Activated naive CD4-positive, alpha-beta T cell treated with anti-CD3 and anti-CD28 coated beads for 36 hours (primary cell): ENCODE results near the gene MSH5. TPM values are rescaled to one million over a fixed set of nuclear protein-coding genes. Genes with fewer than 3 reads are reported as not detected.
"Not testable (repeated sequence)": the region's sequence is repeated elsewhere in the genome, so short reads cannot be mapped to it uniquely, and the experiment has no call there.

Experiments
- CTCF ChIA-PET: fragments of 350-600 bp; sonication (Branson Sonifier 250); formaldehyde crosslinking; loops from one replicate; lab custom pipeline; 2021; ENCODE audit warnings: antibody characterized with exemption; lab: Charles Lee
- DNase-seq: peaks from one replicate; pipeline ENCODE4 v3.0.0-alpha.2; 2020
- H3K27ac Mint-ChIP-seq: one replicate; pipeline ENCODE4 v1.8.0; 2021; ENCODE audit warnings: mild to moderate bottlenecking, mixed read lengths
- H3K27me3 Mint-ChIP-seq: one replicate; pipeline ENCODE4 v1.8.0; 2021; ENCODE audit warnings: low read depth, mixed read lengths
- H3K36me3 Mint-ChIP-seq: one replicate; pipeline ENCODE4 v1.8.0; 2021; ENCODE audit warnings: low read depth, mixed read lengths
- H3K4me1 Mint-ChIP-seq: one replicate; pipeline ENCODE4 v1.8.0; 2021; ENCODE audit warnings: low read depth, mixed read lengths
- H3K4me3 Mint-ChIP-seq: one replicate; pipeline ENCODE4 v1.8.0; 2021; ENCODE audit warnings: mild to moderate bottlenecking, moderate library complexity, mixed read lengths
- H3K9me3 Mint-ChIP-seq: one replicate; pipeline ENCODE4 v1.8.0; 2021; ENCODE audit warnings: mixed read lengths
- intact Hi-C: fragments of 100-400 bp; cut with micrococcal nuclease; formaldehyde crosslinking; loops from one replicate; pipeline ENCODE4 v1.15.1; 2023
- microRNA-seq: library from miRNA; unstranded; fragments of <30 nt; microRNA quantifications from one replicate; pipeline ENCODE4 v1.2.0, GENCODE V29; 2022; ENCODE audit warnings: borderline microRNAs expressed, borderline replicate concordance
- total RNA-seq, 2 experiments: library from RNA; stranded (reverse); gene quantifications; one replicate each; pipeline ENCODE4 v1.2.3, GENCODE V29; 2021

Gene MSH5
- total RNA-seq, 2 experiments from 2014 or later, result 101 to 105 TPM

GRCh38 chr6:31808599-31808998 lies 68.8 kb downstream of the MSH5 start:
- H3K4me3 Mint-ChIP-seq, H3K27ac Mint-ChIP-seq, DNase-seq, H3K27me3 Mint-ChIP-seq, intact Hi-C loops, H3K36me3 Mint-ChIP-seq, H3K9me3 Mint-ChIP-seq: not testable (repeated sequence)
- peaks cover 37% of the 10 kb centered on the region for H3K4me1 Mint-ChIP-seq
- CTCF ChIA-PET, result interaction anchor here (0.6 kb wide), 1 partner anchor 283 kb away, joined by 3 read pairs; no protein-coding TSS in a partner anchor

DNA sequence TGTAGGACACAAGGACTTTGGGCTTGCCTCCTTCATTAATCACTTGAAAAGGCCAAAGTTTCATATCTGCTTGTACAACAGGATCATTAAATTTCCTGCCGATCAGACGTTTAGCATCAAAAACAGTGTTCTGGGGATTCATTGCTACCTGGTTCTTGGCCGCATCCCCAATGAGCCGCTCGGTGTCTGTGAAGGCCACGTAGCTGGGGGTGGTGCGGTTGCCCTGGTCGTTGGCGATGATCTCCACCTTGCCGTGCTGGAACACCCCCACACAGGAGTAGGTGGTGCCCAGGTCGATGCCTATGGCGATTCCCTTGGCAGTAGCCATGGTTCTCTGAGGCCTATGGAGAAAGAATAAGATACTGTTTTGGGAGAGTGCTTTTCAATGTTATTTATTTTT lies 71.8 kb downstream of the MSH5 start:
- H3K4me3 Mint-ChIP-seq, result no peak overlapping the region
- peak overlapping the region; percentile 35 for H3K27ac Mint-ChIP-seq

More for the DNA sequence above, 71.8 kb downstream of the MSH5 start:
- peaks cover 37% of the 10 kb centered on the region for H3K4me1 Mint-ChIP-seq
- H3K9me3 Mint-ChIP-seq, result no peaks in the 10 kb centered on the region
- DNase-seq, result no peak
- intact Hi-C loops, result loop anchor here (2.0 kb wide), 3 partner anchors 15 to 147 kb away; partner anchors contain the start of genes GPANK1 and HSPA1B
- no peaks in the 10 kb centered on the region for H3K27me3 Mint-ChIP-seq
- H3K36me3 Mint-ChIP-seq, result no peaks in the 10 kb centered on the region
- CTCF ChIA-PET, result interaction anchor here (0.6 to 0.7 kb wide), 4 partner anchors 13 to 261 kb away, joined by 3 to 6 read pairs (median 3); no protein-coding TSS in a partner anchor

Small RNA genes within 50 kb of the gene (microRNA-seq; reads per million reads assigned to microRNA genes)
- not detected for gene MIR4646

Other genes starting within 250 kb of the MSH5 start
- gene MICB, start 241.9 kb upstream of the MSH5 start, total RNA-seq, result 10 to 100 TPM; 21.4 to 22.6 TPM
- not detected for gene MCCD1, start 211.0 kb upstream of the MSH5 start, total RNA-seq
- gene DDX39B, start 198.0 kb upstream of the MSH5 start, total RNA-seq, result 100 to 1,000 TPM; 600 to 624 TPM
- gene ATP6V1G2, start 193.4 kb upstream of the MSH5 start, total RNA-seq, result 1 to 10 TPM; 1.2 to 1.4 TPM
- 10 to 100 TPM; 20.4 to 20.6 TPM for gene NFKBIL1, start 192.4 kb upstream of the MSH5 start, total RNA-seq
- gene LTA, start 167.7 kb upstream of the MSH5 start, total RNA-seq, result 100 to 1,000 TPM; 165 to 173 TPM
- 10 to 100 TPM; 31.6 to 33.2 TPM for gene TNF, start 164.4 kb upstream of the MSH5 start, total RNA-seq
- gene LTB, start 157.6 kb upstream of the MSH5 start, total RNA-seq, result 10 to 100 TPM; 50.5 to 52.3 TPM
- 10 to 100 TPM; 11.5 to 12.5 TPM for gene LST1, start 153.7 kb upstream of the MSH5 start, total RNA-seq
- 1 to 10 TPM; 2.8 TPM for gene NCR3, start 147.0 kb upstream of the MSH5 start, total RNA-seq
- 100 to 1,000 TPM; 120 to 129 TPM for gene AIF1, start 124.8 kb upstream of the MSH5 start, total RNA-seq
- gene PRRC2A, start 119.3 kb upstream of the MSH5 start, total RNA-seq, result 100 to 1,000 TPM; 283 to 304 TPM
- gene BAG6, start 87.3 kb upstream of the MSH5 start, total RNA-seq, result 100 to 1,000 TPM; 286 to 295 TPM
- 1 to 10 TPM; 2.6 to 3.7 TPM for gene APOM, start 84.1 kb upstream of the MSH5 start, total RNA-seq
- 1 to 10 TPM; 8.8 to 9.0 TPM for gene C6orf47, start 79.2 kb upstream of the MSH5 start, total RNA-seq
- gene GPANK1, start 75.0 kb upstream of the MSH5 start, total RNA-seq, result 10 to 100 TPM; 31.2 to 32.4 TPM
- gene CSNK2B, start 73.9 kb upstream of the MSH5 start, total RNA-seq, result 100 to 1,000 TPM; 215 to 219 TPM
- gene LY6G5B, start 70.0 kb upstream of the MSH5 start, total RNA-seq, result 1 to 10 TPM; 6.4 to 6.5 TPM
- gene LY6G5C, start 58.9 kb upstream of the MSH5 start, total RNA-seq, result 1 to 10 TPM in 1 of 2 experiments, under 1 TPM in 1; 0.93 to 1.4 TPM
- 10 to 100 TPM; 19.9 to 22.5 TPM for gene ABHD16A, start 36.7 kb upstream of the MSH5 start, total RNA-seq
- not detected for gene LY6G6F, start 33.1 kb upstream of the MSH5 start, total RNA-seq
- gene LY6G6D, start 24.7 kb upstream of the MSH5 start, total RNA-seq, result not detected
- not detected for gene LY6G6C, start 18.3 kb upstream of the MSH5 start, total RNA-seq
- under 1 TPM in 1 of 2 experiments, not detected in 1; 0.49 TPM for gene MPIG6B, start 16.6 kb upstream of the MSH5 start, total RNA-seq
- gene DDAH2, start 10.7 kb upstream of the MSH5 start, total RNA-seq, result 10 to 100 TPM in 1 of 2 experiments, 1 to 10 TPM in 1; 8.5 to 11.3 TPM
- gene CLIC1, start 3.5 kb upstream of the MSH5 start, total RNA-seq, result 100 to 1,000 TPM; 348 to 353 TPM
- gene SAPCD1, start 22.7 kb downstream of the MSH5 start, total RNA-seq, result 10 to 100 TPM in 1 of 2 experiments, 1 to 10 TPM in 1; 9.8 to 10.5 TPM
- under 1 TPM; 0.69 to 0.89 TPM for gene VWA7, start 37.3 kb downstream of the MSH5 start, total RNA-seq
- 100 to 1,000 TPM; 157 to 161 TPM for gene VARS1, start 55.7 kb downstream of the MSH5 start, total RNA-seq
- 100 to 1,000 TPM; 172 to 174 TPM for gene LSM2, start 67.0 kb downstream of the MSH5 start, total RNA-seq
- gene HSPA1L, start 75.3 kb downstream of the MSH5 start, total RNA-seq, result under 1 TPM; 0.86 to 0.95 TPM
- gene HSPA1A, start 75.5 kb downstream of the MSH5 start, total RNA-seq, result 10 to 100 TPM; 19.8 to 23.1 TPM
- gene HSPA1B, start 87.7 kb downstream of the MSH5 start, total RNA-seq, result 10 to 100 TPM; 47.8 to 50.1 TPM
- gene NEU1, start 122.8 kb downstream of the MSH5 start, total RNA-seq, result 1 to 10 TPM; 8.4 to 9.2 TPM
- gene SLC44A4, start 139.0 kb downstream of the MSH5 start, total RNA-seq, result under 1 TPM in 1 of 2 experiments, not detected in 1; 0.10 TPM
- 10 to 100 TPM; 33.0 to 37.3 TPM for gene EHMT2, start 157.7 kb downstream of the MSH5 start, total RNA-seq
- gene ZBTB12, start 162.1 kb downstream of the MSH5 start, total RNA-seq, result under 1 TPM; 0.57 to 0.69 TPM
- 1 to 10 TPM; 1.6 to 2.1 TPM for gene C2, start 187.7 kb downstream of the MSH5 start, total RNA-seq
- gene CFB, start 206.1 kb downstream of the MSH5 start, total RNA-seq, result 1 to 10 TPM in 1 of 2 experiments, under 1 TPM in 1; 0.74 to 1.7 TPM
- gene NELFE, start 219.0 kb downstream of the MSH5 start, total RNA-seq, result 10 to 100 TPM; 83.2 to 87.4 TPM
- gene SKIC2, start 219.2 kb downstream of the MSH5 start, total RNA-seq, result 100 to 1,000 TPM in 1 of 2 experiments, 10 to 100 TPM in 1; 93.6 to 101 TPM
- gene DXO, start 232.1 kb downstream of the MSH5 start, total RNA-seq, result 10 to 100 TPM; 12.5 to 13.0 TPM
- 1 to 10 TPM; 3.2 to 3.5 TPM for gene C4A, start 242.1 kb downstream of the MSH5 start, total RNA-seq